ENCODE measurements around the gene SF1. TPM values are rescaled to one million over a fixed set of nuclear protein-coding genes. Genes with fewer than 3 reads are reported as not detected.

The SF1 gene
- total RNA-seq, 2 experiments from 2014 or later = 1,632 to 1,657 TPM

- Mint-ChIP-seq H3K27me3 (no peaks in the 10 kb centered on the region), H3K27ac (no peak overlapping the region), H3K9me3 (no peaks in the 10 kb centered on the region), H3K4me1 (ENCODE audit: low read depth) (peaks cover 23% of the 10 kb centered on the region), H3K36me3 (ENCODE audit: low read depth) (peaks cover 55% of the 10 kb centered on the region), H3K4me3 (no peak overlapping the region)
- ATAC-seq (ENCODE audit: poor library complexity) = no peak
- Histone ChIP-seq H3K27me3 (ENCODE audit: control insufficient read depth in 1 of 2, insufficient read depth in 2 of 2, low read length in 2 of 2) (no peaks in the 10 kb centered on the region), H3K4me1 (ENCODE audit: insufficient read depth, low read length) (peaks cover 24% of the 10 kb centered on the region), H3K27ac (ENCODE audit: low read depth in 1 of 2, low read length in 2 of 2) (no peak overlapping the region), H3K4me3 (ENCODE audit: low read length) (no peak overlapping the region), H3K36me3 (ENCODE audit: insufficient read depth, low read length) (peaks cover 50% of the 10 kb centered on the region), H3K9me3 (ENCODE audit: control insufficient read depth in 1 of 2, insufficient read depth in 1 of 2, low read length in 2 of 2) (no peaks in the 10 kb centered on the region)
- DNase-seq = no peak
- ChIA-PET CTCF (no interaction called here), POLR2A (interaction anchor here (5.7 kb wide), 1 partner anchor 11 kb away, joined by 28 read pairs; the partner anchor contains the start of gene SF1)
- intact Hi-C loops (cut with DNase I, micrococcal nuclease) = no loop called here
- no peak for TF ChIP-seq CTCF (IDR thresholded peaks at IDR 0.05)
Measured at GRCh38 chr11:64790205-64791095, 12.1 kb upstream of the SF1 start.

- DNase-seq = no peak
- no peaks in the 10 kb centered on the region for H3K9me3 ChIP-seq (ENCODE audit: control insufficient read depth in 1 of 2, insufficient read depth in 1 of 2, low read length in 2 of 2)
- no peak overlapping the region for H3K27ac Mint-ChIP-seq
- H3K4me1 ChIP-seq (ENCODE audit: insufficient read depth, low read length) = peaks cover 24% of the 10 kb centered on the region
- peaks cover 55% of the 10 kb centered on the region for H3K36me3 Mint-ChIP-seq (ENCODE audit: low read depth)
- no peak for ATAC-seq (ENCODE audit: poor library complexity)
- no peak overlapping the region for H3K4me3 Mint-ChIP-seq
- H3K4me1 Mint-ChIP-seq (ENCODE audit: low read depth) = peaks cover 24% of the 10 kb centered on the region
- H3K4me3 ChIP-seq (ENCODE audit: low read length) = no peak overlapping the region
- POLR2A ChIA-PET = interaction anchor here (1.4 kb wide), 1 partner anchor 10 kb away, joined by 5 read pairs; no protein-coding TSS in a partner anchor
- no peaks in the 10 kb centered on the region for H3K27me3 ChIP-seq (ENCODE audit: control insufficient read depth in 1 of 2, insufficient read depth in 2 of 2, low read length in 2 of 2)
- no peaks in the 10 kb centered on the region for H3K27me3 Mint-ChIP-seq
- peaks cover 47% of the 10 kb centered on the region for H3K36me3 ChIP-seq (ENCODE audit: insufficient read depth, low read length)
- intact Hi-C loops (cut with DNase I, micrococcal nuclease) = loop anchor here (5.0 to 10.0 kb wide), 4 partner anchors 53 to 328 kb away; partner anchors contain the start of genes CDC42BPG (in 1 of the 2) and ZNHIT2 (in 1 of the 2)
- no peak overlapping the region for H3K27ac ChIP-seq (ENCODE audit: low read depth in 1 of 2, low read length in 2 of 2)
- no peaks in the 10 kb centered on the region for H3K9me3 Mint-ChIP-seq
- CTCF ChIA-PET = interaction anchor here (1.6 to 2.0 kb wide), 2 partner anchors 12 to 28 kb away, joined by 6 to 7 read pairs; no protein-coding TSS in a partner anchor
- no peak for TF ChIP-seq CTCF (IDR thresholded peaks at IDR 0.05)
Measured at GRCh38 chr11:64789331-64790204, 11.2 kb upstream of the SF1 start.

All from CD4-positive, alpha-beta T cell (primary cell).